Endothelial cell (in vitro differentiated cells): ENCODE measurements around the gene MIAT. TPM values are rescaled to one million over a fixed set of nuclear protein-coding genes. Genes with fewer than 3 reads are reported as not detected.

Source experiments
- DNase-seq: peaks from one replicate; pipeline ENCODE4 v3.0.0; 2021; ENCODE audit warnings: low spot score
- H3K27ac Mint-ChIP-seq: one replicate; pipeline ENCODE4 v1.8.0; 2021; ENCODE audit warnings: mixed read lengths, inconsistent platforms; ENCODE audit not compliant: unreplicated experiment
- H3K27me3 Mint-ChIP-seq: one replicate; pipeline ENCODE4 v1.8.0; 2021; ENCODE audit warnings: mild to moderate bottlenecking, moderate library complexity, mixed read lengths, inconsistent platforms; ENCODE audit not compliant: unreplicated experiment
- H3K36me3 Mint-ChIP-seq: one replicate; pipeline ENCODE4 v1.8.0; 2021; ENCODE audit warnings: mild to moderate bottlenecking, low read depth, mixed read lengths, inconsistent platforms; ENCODE audit not compliant: unreplicated experiment
- H3K4me1 Mint-ChIP-seq: one replicate; pipeline ENCODE4 v1.8.0; 2021; ENCODE audit warnings: mild to moderate bottlenecking, mixed read lengths, inconsistent platforms; ENCODE audit not compliant: unreplicated experiment
- H3K4me3 Mint-ChIP-seq: one replicate; pipeline ENCODE4 v1.8.0; 2021; ENCODE audit warnings: mild to moderate bottlenecking, mixed read lengths, inconsistent platforms; ENCODE audit not compliant: unreplicated experiment
- H3K9me3 Mint-ChIP-seq: one replicate; pipeline ENCODE4 v1.8.0; 2021; ENCODE audit warnings: mixed read lengths, inconsistent platforms; ENCODE audit not compliant: unreplicated experiment
- total RNA-seq: library from RNA; stranded (reverse); fragmentation: NEBNext Ultra II Directional; extraction: Animal tissue kit (Norgen Biotek cat#: 25700); gene quantifications from one replicate; pipeline ENCODE4 v1.2.1, GENCODE V29; 2021; ENCODE audit not compliant: unreplicated experiment
- TF ChIP-seq, protein P1 (sequence below): fragments of 200-600 bp; sonication (generic); IDR thresholded peaks from one replicate; pipeline ENCODE4 v1.5.0; 2021; ENCODE audit warnings: antibody characterized with exemption; ENCODE audit not compliant: unreplicated experiment

Gene MIAT
- total RNA-seq, 1 donor from 2014 or later: 1.2 TPM

DNA sequence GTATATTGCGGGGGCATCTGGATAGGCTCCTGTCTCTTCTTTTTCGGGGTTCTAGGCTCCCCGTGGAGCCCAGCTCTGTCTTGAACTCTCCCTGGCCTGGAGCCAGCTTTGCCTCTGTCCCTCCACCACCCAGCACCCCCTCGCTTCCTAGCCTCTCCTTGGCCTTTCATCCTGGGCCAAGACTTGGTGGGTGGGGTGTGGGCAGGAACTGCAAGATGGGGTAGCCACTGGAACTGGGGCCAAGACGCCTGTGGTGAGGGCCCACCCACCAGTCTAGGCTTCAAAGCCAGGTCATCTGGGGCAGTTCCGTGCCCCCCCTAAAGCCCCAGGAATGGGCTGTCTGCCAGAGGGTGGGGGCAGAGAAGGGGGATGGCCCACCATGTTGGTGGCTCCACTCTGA lies 37.9 kb upstream of the MIAT start:
- DNase-seq: no peak
- Mint-ChIP-seq H3K9me3 (no peaks in the 10 kb centered on the region), H3K4me1 (peaks cover 27% of the 10 kb centered on the region), H3K27me3 (peaks cover 12% of the 10 kb centered on the region), H3K36me3 (peaks cover 5% of the 10 kb centered on the region), H3K27ac (no peak overlapping the region), H3K4me3 (no peak overlapping the region)
- TF ChIP-seq, protein P1, sequence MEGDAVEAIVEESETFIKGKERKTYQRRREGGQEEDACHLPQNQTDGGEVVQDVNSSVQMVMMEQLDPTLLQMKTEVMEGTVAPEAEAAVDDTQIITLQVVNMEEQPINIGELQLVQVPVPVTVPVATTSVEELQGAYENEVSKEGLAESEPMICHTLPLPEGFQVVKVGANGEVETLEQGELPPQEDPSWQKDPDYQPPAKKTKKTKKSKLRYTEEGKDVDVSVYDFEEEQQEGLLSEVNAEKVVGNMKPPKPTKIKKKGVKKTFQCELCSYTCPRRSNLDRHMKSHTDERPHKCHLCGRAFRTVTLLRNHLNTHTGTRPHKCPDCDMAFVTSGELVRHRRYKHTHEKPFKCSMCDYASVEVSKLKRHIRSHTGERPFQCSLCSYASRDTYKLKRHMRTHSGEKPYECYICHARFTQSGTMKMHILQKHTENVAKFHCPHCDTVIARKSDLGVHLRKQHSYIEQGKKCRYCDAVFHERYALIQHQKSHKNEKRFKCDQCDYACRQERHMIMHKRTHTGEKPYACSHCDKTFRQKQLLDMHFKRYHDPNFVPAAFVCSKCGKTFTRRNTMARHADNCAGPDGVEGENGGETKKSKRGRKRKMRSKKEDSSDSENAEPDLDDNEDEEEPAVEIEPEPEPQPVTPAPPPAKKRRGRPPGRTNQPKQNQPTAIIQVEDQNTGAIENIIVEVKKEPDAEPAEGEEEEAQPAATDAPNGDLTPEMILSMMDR: no peak

DNA sequence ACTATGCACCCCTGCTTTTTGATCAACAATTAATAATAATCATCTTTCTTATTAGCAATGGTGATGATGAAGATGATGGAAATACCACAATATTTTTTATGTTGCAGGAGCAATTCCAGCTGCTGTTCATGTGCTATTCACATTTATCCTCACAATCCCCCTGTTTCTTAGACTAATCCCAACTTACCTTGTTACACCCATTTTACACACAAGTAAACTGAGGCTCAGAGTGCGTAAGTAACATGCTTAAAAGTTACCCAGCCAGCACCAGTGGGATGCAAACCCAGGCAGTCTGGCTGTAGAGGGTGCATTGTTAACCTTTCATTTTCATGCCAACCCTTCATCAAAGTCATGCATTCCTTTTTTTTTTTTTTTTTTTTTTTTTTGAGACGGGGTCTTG lies 37.2 kb upstream of the MIAT start:
- TF ChIP-seq, protein P1: no peak
- Mint-ChIP-seq H3K27me3 (peaks cover 12% of the 10 kb centered on the region), H3K27ac (peak overlapping the region; percentile 42), H3K36me3 (peaks cover 6% of the 10 kb centered on the region), H3K4me3 (no peak overlapping the region), H3K9me3 (no peaks in the 10 kb centered on the region), H3K4me1 (peaks cover 27% of the 10 kb centered on the region)
- DNase-seq: no peak

DNA sequence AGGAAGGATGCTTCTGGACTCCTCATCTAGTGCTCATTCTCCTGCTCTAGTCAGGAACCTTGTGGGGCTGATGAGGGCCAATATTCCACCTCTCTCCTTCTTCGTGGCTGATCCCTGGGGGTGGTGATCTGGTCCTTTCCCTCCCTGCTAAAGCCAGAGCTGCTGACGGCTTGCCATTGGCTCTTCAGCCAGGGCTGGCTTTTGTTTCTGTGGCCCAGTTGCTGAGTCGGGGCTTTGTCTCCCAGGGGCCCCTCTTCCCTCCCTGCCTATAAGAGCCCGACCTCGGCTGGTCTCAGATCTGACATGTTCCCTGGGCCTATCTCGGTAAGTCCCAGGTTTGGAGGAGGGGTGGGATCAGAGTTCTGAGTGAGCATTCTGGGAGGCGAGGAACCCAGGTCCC lies 35.7 kb upstream of the MIAT start, which contains the start of gene CRYBA4:
TSS of gene CRYBA4 (plus strand) at position 301 of the 400 bp plus-strand sequence. CDS start 634 bp downstream, outside the sequence.
- Mint-ChIP-seq H3K9me3 (no peaks in the 10 kb centered on the region), H3K36me3 (peaks cover 6% of the 10 kb centered on the region), H3K27me3 (peaks cover 8% of the 10 kb centered on the region), H3K27ac (no peak within 1 kb of the TSS), H3K4me3 (no peak within 1 kb of the TSS), H3K4me1 (peaks cover 17% of the 10 kb centered on the region)
- TF ChIP-seq, protein P1: no peak
- DNase-seq: no peak

DNA sequence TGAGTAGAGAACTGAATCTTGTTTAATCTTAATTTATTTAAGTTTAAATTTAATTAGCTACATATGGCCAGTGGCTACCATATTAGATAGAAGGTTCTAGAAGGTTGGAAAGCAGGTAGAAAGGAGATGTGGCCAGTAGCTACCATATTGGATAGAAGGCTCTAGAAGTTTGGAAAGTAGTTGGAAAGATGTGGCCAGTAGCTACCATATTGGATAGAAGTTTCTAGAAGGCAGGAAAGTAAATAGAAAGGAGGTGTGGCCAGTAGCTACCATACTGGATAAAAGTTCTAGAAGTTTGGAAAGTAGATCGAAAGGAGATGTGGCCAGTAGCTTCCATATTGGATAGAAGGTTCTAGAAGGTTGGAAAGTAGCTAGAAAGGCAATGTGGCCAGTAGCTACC lies 33.4 kb upstream of the MIAT start:
- TF ChIP-seq, protein P1: no peak
- Mint-ChIP-seq H3K4me1 (peaks cover 6% of the 10 kb centered on the region), H3K4me3 (peak overlapping the region; percentile 35), H3K27ac (no peak overlapping the region), H3K27me3 (peaks cover 3% of the 10 kb centered on the region), H3K36me3 (peaks cover 9% of the 10 kb centered on the region), H3K9me3 (no peaks in the 10 kb centered on the region)
- DNase-seq: no peak

DNA sequence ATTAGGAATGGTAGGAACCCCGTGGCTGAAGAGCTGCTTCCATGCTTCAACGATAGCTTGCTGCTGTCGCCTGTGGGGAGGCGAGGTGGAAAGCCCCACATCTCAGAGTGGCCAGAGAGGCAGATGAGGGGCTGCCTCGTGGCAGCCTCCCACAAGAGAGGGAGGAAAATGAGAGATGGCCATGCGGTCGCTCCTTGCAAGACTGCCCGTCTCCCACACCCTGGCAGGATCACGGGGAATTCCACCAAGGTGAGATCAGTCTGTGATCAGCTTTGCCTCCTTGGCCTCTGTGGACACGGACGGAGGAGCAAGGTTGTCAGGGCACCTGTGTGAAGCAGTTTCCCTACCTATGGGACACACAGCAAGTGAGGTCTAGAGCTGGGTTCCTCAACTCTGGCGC lies 32.6 kb upstream of the MIAT start:
- peaks cover 9% of the 10 kb centered on the region for H3K36me3 Mint-ChIP-seq
- peaks cover 3% of the 10 kb centered on the region for H3K27me3 Mint-ChIP-seq
- no peak overlapping the region for H3K4me3 Mint-ChIP-seq
- TF ChIP-seq, protein P1: no peak
- no peaks in the 10 kb centered on the region for H3K9me3 Mint-ChIP-seq
- no peak overlapping the region for H3K27ac Mint-ChIP-seq
- H3K4me1 Mint-ChIP-seq: peaks cover 6% of the 10 kb centered on the region
- DNase-seq: no peak
